GM12878 (cell line): ENCODE measurements around the gene MUSTN1. TPM values are rescaled to one million over a fixed set of nuclear protein-coding genes. Genes with fewer than 3 reads are reported as not detected.

Experiments used
- ATAC-seq: fragments of 200-7000 bp; cut with Tn5 transposase; 3 replicates; pipeline ENCODE4 v1.9.1; 2020; ENCODE audit warnings: mild to moderate bottlenecking, moderate library complexity
- BruUV-seq: library from RNA; stranded (reverse); fragments of 400-500 nt; replicated peaks from 2 replicates; lab custom pipeline; 2021; lab: Mats Ljungman, UMichigan
- CTCF ChIA-PET: fragments of 300-600 bp; sonication (Branson Sonifier 250); formaldehyde crosslinking; extraction: SDS; loops from one replicate; lab custom pipeline; 2021; ENCODE audit warnings: inconsistent platforms; lab: Yijun Ruan, JAX
- POLR2A ChIA-PET: fragments of 350-600 bp; formaldehyde crosslinking; extraction: SDS; loops from one replicate; lab custom pipeline; 2021; ENCODE audit warnings: inconsistent platforms; lab: Charles Lee
- RAD21 ChIA-PET: fragments of 300-600 bp; sonication (Branson Sonifier 250); formaldehyde crosslinking; loops from one replicate; lab custom pipeline; 2023; ENCODE audit warnings: antibody characterized with exemption; ENCODE audit not compliant: unreplicated experiment; lab: Charles Lee
- SMC1A ChIA-PET: fragments of 300-600 bp; sonication (Branson Sonifier 250); formaldehyde crosslinking; loops from one replicate; lab custom pipeline; 2023; ENCODE audit not compliant: unreplicated experiment, uncharacterized antibody; lab: Charles Lee
- DNase-seq: peaks from one replicate; pipeline ENCODE4 v3.0.0-alpha.2; 2011; ENCODE audit warnings: low read depth, low spot score
- FAIRE-seq: peaks from 3 replicates; lab custom pipeline; 2011; peaks lifted over from hg19 to GRCh38; lab: Jason Lieb, UNC
- H2AFZ ChIP-seq: 2 replicates; pipeline ENCODE4 v1.6.0; 2011; ENCODE audit warnings: low read depth, low read length, control low read depth; ENCODE audit not compliant: control insufficient read depth
- H3K27ac ChIP-seq: 2 replicates; pipeline ENCODE4 v1.5.1; 2011; ENCODE audit warnings: control low read depth; ENCODE audit not compliant: control insufficient read depth, insufficient read depth
- H3K27me3 ChIP-seq, 2 experiments: replicated peaks in 1 of 2; 2 replicates each; pipeline versions ENCODE4 v1.6.0 to v1.6.1; 2011; ENCODE audit warnings: low read length in 1 of 2; ENCODE audit not compliant: control insufficient read depth in 2 of 2, insufficient read depth in 2 of 2
- H3K36me3 ChIP-seq, 2 experiments: 2 replicates each; pipeline ENCODE4 v1.5.1; 2011; ENCODE audit warnings: low read length in 1 of 2; ENCODE audit not compliant: control insufficient read depth in 2 of 2, insufficient read depth in 2 of 2
- H3K4me1 ChIP-seq: 2 replicates; pipeline ENCODE4 v1.6.1; 2011; ENCODE audit warnings: mild to moderate bottlenecking, low read length, moderate library complexity, mixed read lengths; ENCODE audit not compliant: control insufficient read depth, insufficient read depth
- H3K4me2 ChIP-seq: 2 replicates; pipeline ENCODE4 v1.6.0; 2011; ENCODE audit warnings: control low read depth; ENCODE audit not compliant: control insufficient read depth, insufficient read depth
- H3K4me3 ChIP-seq: fragments of 200-600 bp; sonication (generic); 2 replicates; pipeline ENCODE4 v1.5.1; 2016
- H3K79me2 ChIP-seq: 2 replicates; pipeline ENCODE4 v1.6.0; 2011; ENCODE audit warnings: low read length; ENCODE audit not compliant: control insufficient read depth, insufficient read depth
- H3K9ac ChIP-seq: 2 replicates; pipeline ENCODE4 v1.8.0; 2011; ENCODE audit warnings: low read length, control low read depth, mixed read lengths; ENCODE audit not compliant: control insufficient read depth, insufficient read depth
- H3K9me3 ChIP-seq: replicated peaks from 3 replicates; pipeline ENCODE4 v1.5.1; 2011; ENCODE audit warnings: mild to moderate bottlenecking, low read length; ENCODE audit not compliant: control insufficient read depth, insufficient read depth
- H4K20me1 ChIP-seq: 2 replicates; pipeline ENCODE4 v1.6.0; 2011; ENCODE audit not compliant: control insufficient read depth, insufficient read depth
- ASH2L ChIP-seq: fragments of 300-600, 200-600 bp; sonication (generic); IDR thresholded peaks from 2 replicates; pipeline ENCODE4 v1.6.1; 2017; ENCODE audit warnings: low read depth, mild to moderate bottlenecking, borderline replicate concordance
- BHLHE40 ChIP-seq, 2 experiments: fragments of 450-650 bp in 1 of 2; IDR thresholded peaks; 2 replicates each; pipeline ENCODE4 v1.6.1; 2011 to 2017; ENCODE audit warnings: low read depth in 2 of 2, borderline replicate concordance in 1 of 2, improper control_type of control experiment in 1 of 2, low read length in 1 of 2, mild to moderate bottlenecking in 1 of 2
- HDAC6 ChIP-seq: fragments of 200-600 bp; sonication (generic); IDR thresholded peaks from one replicate; pipeline ENCODE4 v1.8.0; 2017; ENCODE audit warnings: antibody characterized with exemption; ENCODE audit not compliant: unreplicated experiment
- IKZF1 ChIP-seq: fragments of 450-650 bp; conservative IDR thresholded peaks from 2 replicates; pipeline ENCODE4 v1.6.1; 2017; ENCODE audit warnings: antibody characterized with exemption, mild to moderate bottlenecking
- KLF5 ChIP-seq: fragments of 450-650 bp; IDR thresholded peaks from 2 replicates; pipeline ENCODE4 v1.6.1; 2014; ENCODE audit warnings: mild to moderate bottlenecking; ENCODE audit not compliant: partially characterized antibody
- ZBTB4 ChIP-seq: fragments of 450-650 bp; formaldehyde crosslinking; IDR thresholded peaks from 2 replicates; pipeline ENCODE4 v1.4.0; 2022; ENCODE audit warnings: mild to moderate bottlenecking, moderate library complexity
- WGBS: methylation state at CpG from one replicate; pipeline ENCODE4 v1.1.6; 2016; ENCODE audit warnings: low lambda C conversion rate; ENCODE audit not compliant: insufficient replicate concordance, insufficient coverage; ENCODE audit errors: missing lambda C conversion rate; 5-methylcytosine and 5-hydroxymethylcytosine counted together
- in situ Hi-C: fragments of 300-500 bp; cut with MboI; formaldehyde crosslinking; loops from 9 replicates; pipeline ENCODE4 v1.14.3; 2018; ENCODE audit warnings: mixed read lengths
- intact Hi-C: fragments of 100-400 bp; cut with micrococcal nuclease; formaldehyde crosslinking; loops from one replicate; pipeline ENCODE4 v1.14.2; 2022; ENCODE audit not compliant: unreplicated experiment
- polyA plus RNA-seq, 11 experiments: library from polyadenylated mRNA; depleted of rRNA in 4 of 11; unstranded in 6 of 11; stranded (reverse) in 5 of 11; fragments of >200 nt; fragmentation: Nextera tagmentation in 4 of 11; fragmentation: Illumina TruSeq in 1 of 11; extraction: Ambion mirVana in 4 of 11; extraction: Trizol in 1 of 11; gene quantifications; 1 replicate in 1 of 11; 2 replicates in 10 of 11; pipeline versions ENCODE4 v1.2.1 to v1.2.3, GENCODE V29; 2011 to 2016; ENCODE audit warnings: inconsistent platforms in 2 of 11, missing spikeins in 2 of 11, low read depth in 1 of 11
- total RNA-seq, 4 experiments: library from RNA; depleted of rRNA in 3 of 4; stranded (reverse); fragments of >200 nt in 3 of 4; fragmentation: Illumina TruSeq in 1 of 4; extraction: Trizol in 1 of 4; gene quantifications; 2 replicates each; pipeline versions ENCODE4 v1.2.1 to v1.2.3, GENCODE V29; 2013 to 2021

The MUSTN1 gene
- total and polyA plus RNA-seq, 10 of the 15 experiments (the other 5 are each of a cell fraction or from before 2014, with no cell fraction given): 0.35 to 4.5 (median 1.2) TPM; not detected in 2

- no peak overlapping the region for H3K4me3 ChIP-seq
- no peaks in the 10 kb centered on the region for H3K9me3 ChIP-seq
- H3K27ac ChIP-seq: no peak overlapping the region
- in situ Hi-C loops (no loop called here), intact Hi-C loops (no loop called here)
- POLR2A ChIA-PET: no interaction called here
- H4K20me1 ChIP-seq: no peaks in the 10 kb centered on the region
- no TSS peak for BruUV-seq
- H3K79me2 ChIP-seq: no peaks in the 10 kb centered on the region
- H3K36me3 ChIP-seq: peaks cover 6 to 9% of the 10 kb centered on the region in 2 experiments; a peak in 3 of 4 replicates
- H3K4me2 ChIP-seq: no peak overlapping the region
- TF ChIP-seq KLF5: no peak
- TF ChIP-seq ASH2L: no peak
- no peak for TF ChIP-seq BHLHE40 (IDR thresholded peaks at IDR 0.05; ENCODE audit: borderline replicate concordance in 1 of 2, low read depth in 2 of 2, low read length in 1 of 2)
- 0 out of 2 replicates have a peak, but pooled peaks have one; percentile 11 for TF ChIP-seq IKZF1
- TF ChIP-seq HDAC6: no peak
- no peak for TF ChIP-seq ZBTB4 (CRISPR knock-in tag)
- CTCF ChIA-PET: interaction anchor here (0.8 to 2.4 kb wide), 7 partner anchors 7 to 96 kb away, joined by 3 to 11 read pairs (median 3); no protein-coding TSS in a partner anchor
- no peak for FAIRE-seq
- H3K4me1 ChIP-seq: no peaks in the 10 kb centered on the region; the same call in 1 of the 2 replicates
- RAD21 ChIA-PET: interaction anchor here (1.4 kb wide), 1 partner anchor 9 kb away, joined by 4 read pairs; no protein-coding TSS in a partner anchor
- no peaks in the 10 kb centered on the region for H3K27me3 ChIP-seq
- H3K9ac ChIP-seq: no peak overlapping the region
- DNase-seq: no peak
- 63% methylated on average over 8 of the region's 8 CpGs for WGBS
- SMC1A ChIA-PET: interaction anchor here (0.6 to 1.9 kb wide), 4 partner anchors 58 to 96 kb away, joined by 3 to 6 read pairs (median 4); no protein-coding TSS in a partner anchor
- peak; percentile 45; the same call in 2 of the 3 replicates for ATAC-seq
- H2AFZ ChIP-seq: no peak overlapping the region
These were observed 3.9 kb upstream of the MUSTN1 start for GRCh38 chr3:52838561-52839267.
